Activated T-helper 17 cell treated with anti-CD3 and anti-CD28 coated beads, Interleukin-2, amount 50 U/mL, for 72 hours (primary cell): ENCODE results near the gene FANCI. TPM values are rescaled to one million over a fixed set of nuclear protein-coding genes. Genes with fewer than 3 reads are reported as not detected.

Experiments used
- ATAC-seq: fragments of 150-1000 bp; cut with Tn5 transposase; replicated peaks from 2 replicates; pipeline ENCODE4 v1.10.0; 2021; ENCODE audit warnings: mild to moderate bottlenecking, moderate library complexity
- H3K27ac Mint-ChIP-seq: one replicate; pipeline ENCODE4 v1.8.0; 2022; ENCODE audit warnings: mixed read lengths
- H3K27me3 Mint-ChIP-seq: one replicate; pipeline ENCODE4 v1.8.0; 2022; ENCODE audit warnings: mixed read lengths
- H3K36me3 Mint-ChIP-seq: one replicate; pipeline ENCODE4 v1.8.0; 2022; ENCODE audit warnings: low read depth, mild to moderate bottlenecking, mixed read lengths
- H3K4me1 Mint-ChIP-seq: one replicate; pipeline ENCODE4 v1.8.0; 2022; ENCODE audit warnings: mixed read lengths
- H3K4me3 Mint-ChIP-seq: one replicate; pipeline ENCODE4 v1.8.0; 2022; ENCODE audit warnings: mild to moderate bottlenecking, mixed read lengths
- H3K9me3 Mint-ChIP-seq: one replicate; pipeline ENCODE4 v1.8.0; 2022; ENCODE audit warnings: mixed read lengths
- total RNA-seq, 2 donors: library from RNA; stranded (reverse); gene quantifications; one replicate each; pipeline ENCODE4 v1.2.3, GENCODE V29; 2022

Gene FANCI
- total RNA-seq, 2 donors from 2014 or later: 210 to 232 TPM

- Mint-ChIP-seq H3K27me3 (peaks cover 3% of the 10 kb centered on the region), H3K27ac (no peak overlapping the region), H3K9me3 (no peaks in the 10 kb centered on the region), H3K4me3 (no peak overlapping the region), H3K36me3 (no peaks in the 10 kb centered on the region), H3K4me1 (no peaks in the 10 kb centered on the region)
- no peak for ATAC-seq
Observed at GRCh38 chr15:89341316-89342005, 97.7 kb downstream of the FANCI start.

GRCh38 chr15:89342840-89343239 lies 99.1 kb downstream of the FANCI start:
- H3K4me1 Mint-ChIP-seq: no peaks in the 10 kb centered on the region
- H3K9me3 Mint-ChIP-seq: no peaks in the 10 kb centered on the region
- no peaks in the 10 kb centered on the region for H3K36me3 Mint-ChIP-seq
- peaks cover 3% of the 10 kb centered on the region for H3K27me3 Mint-ChIP-seq
- no peak overlapping the region for H3K27ac Mint-ChIP-seq
- no peak for ATAC-seq
- no peak overlapping the region for H3K4me3 Mint-ChIP-seq

GRCh38 chr15:89345248-89345647 lies 101.5 kb downstream of the FANCI start:
- no peaks in the 10 kb centered on the region for H3K36me3 Mint-ChIP-seq
- no peaks in the 10 kb centered on the region for H3K9me3 Mint-ChIP-seq
- peaks cover 11% of the 10 kb centered on the region for H3K4me1 Mint-ChIP-seq
- no peak overlapping the region for H3K4me3 Mint-ChIP-seq
- peaks cover 3% of the 10 kb centered on the region for H3K27me3 Mint-ChIP-seq
- ATAC-seq: no peak
- no peak overlapping the region for H3K27ac Mint-ChIP-seq

- Mint-ChIP-seq H3K4me3 (no peak overlapping the region), H3K4me1 (peaks cover 11% of the 10 kb centered on the region), H3K9me3 (no peaks in the 10 kb centered on the region), H3K27me3 (peaks cover 3% of the 10 kb centered on the region), H3K27ac (no peak overlapping the region), H3K36me3 (no peaks in the 10 kb centered on the region)
- ATAC-seq: no peak
Observed at GRCh38 chr15:89346516-89347231, 102.9 kb downstream of the FANCI start.

GRCh38 chr15:89349206-89349558 lies 105.4 kb downstream of the FANCI start:
- Mint-ChIP-seq H3K27me3 (peaks cover 7% of the 10 kb centered on the region), H3K36me3 (no peaks in the 10 kb centered on the region), H3K27ac (peak overlapping the region; percentile 51), H3K9me3 (no peaks in the 10 kb centered on the region), H3K4me3 (peak overlapping the region; percentile 35), H3K4me1 (peaks cover 11% of the 10 kb centered on the region)
- ATAC-seq: peak; percentile 76

- no peak for ATAC-seq
- peaks cover 11% of the 10 kb centered on the region for H3K4me1 Mint-ChIP-seq
- H3K27ac Mint-ChIP-seq: no peak overlapping the region
- peaks cover 22% of the 10 kb centered on the region for H3K27me3 Mint-ChIP-seq
- H3K9me3 Mint-ChIP-seq: no peaks in the 10 kb centered on the region
- no peaks in the 10 kb centered on the region for H3K36me3 Mint-ChIP-seq
- H3K4me3 Mint-ChIP-seq: no peak overlapping the region
Observed at GRCh38 chr15:89352476-89352875, 108.7 kb downstream of the FANCI start.

- Mint-ChIP-seq H3K36me3 (no peaks in the 10 kb centered on the region), H3K4me1 (peaks cover 6% of the 10 kb centered on the region), H3K27ac (no peak overlapping the region), H3K27me3 (peaks cover 23% of the 10 kb centered on the region), H3K9me3 (no peaks in the 10 kb centered on the region), H3K4me3 (no peak overlapping the region)
- ATAC-seq: no peak
Observed at GRCh38 chr15:89353991-89354390, 110.2 kb downstream of the FANCI start.

- H3K27me3 Mint-ChIP-seq: peaks cover 45% of the 10 kb centered on the region
- H3K9me3 Mint-ChIP-seq: no peaks in the 10 kb centered on the region
- no peaks in the 10 kb centered on the region for H3K4me1 Mint-ChIP-seq
- H3K36me3 Mint-ChIP-seq: no peaks in the 10 kb centered on the region
- no peak overlapping the region for H3K27ac Mint-ChIP-seq
- no peak for ATAC-seq
- no peak overlapping the region for H3K4me3 Mint-ChIP-seq
Observed at GRCh38 chr15:89356634-89357298, 113.0 kb downstream of the FANCI start.

- peaks cover 47% of the 10 kb centered on the region for H3K27me3 Mint-ChIP-seq
- peak; percentile 11 for ATAC-seq
- H3K9me3 Mint-ChIP-seq: no peaks in the 10 kb centered on the region
- peak overlapping the region; percentile 63 for H3K4me3 Mint-ChIP-seq
- H3K4me1 Mint-ChIP-seq: no peaks in the 10 kb centered on the region
- H3K36me3 Mint-ChIP-seq: no peaks in the 10 kb centered on the region
- no peak overlapping the region for H3K27ac Mint-ChIP-seq
Observed at GRCh38 chr15:89358435-89358754, 114.6 kb downstream of the FANCI start.

- no peak overlapping the region for H3K27ac Mint-ChIP-seq
- no peaks in the 10 kb centered on the region for H3K9me3 Mint-ChIP-seq
- no peaks in the 10 kb centered on the region for H3K36me3 Mint-ChIP-seq
- H3K27me3 Mint-ChIP-seq: peaks cover 51% of the 10 kb centered on the region
- peak overlapping the region; percentile 63 for H3K4me3 Mint-ChIP-seq
- no peaks in the 10 kb centered on the region for H3K4me1 Mint-ChIP-seq
- ATAC-seq: peak; percentile 91
Observed at GRCh38 chr15:89358755-89359439, 115.1 kb downstream of the FANCI start.

- no peaks in the 10 kb centered on the region for H3K9me3 Mint-ChIP-seq
- H3K27ac Mint-ChIP-seq: no peak overlapping the region
- peaks cover 54% of the 10 kb centered on the region for H3K27me3 Mint-ChIP-seq
- no peaks in the 10 kb centered on the region for H3K36me3 Mint-ChIP-seq
- no peak for ATAC-seq
- peak overlapping the region; percentile 63 for H3K4me3 Mint-ChIP-seq
- H3K4me1 Mint-ChIP-seq: no peaks in the 10 kb centered on the region
Observed at GRCh38 chr15:89359471-89360293, 115.9 kb downstream of the FANCI start.

- no peak overlapping the region for H3K4me3 Mint-ChIP-seq
- no peaks in the 10 kb centered on the region for H3K36me3 Mint-ChIP-seq
- H3K27ac Mint-ChIP-seq: no peak overlapping the region
- peaks cover 55% of the 10 kb centered on the region for H3K27me3 Mint-ChIP-seq
- no peaks in the 10 kb centered on the region for H3K4me1 Mint-ChIP-seq
- no peak for ATAC-seq
- H3K9me3 Mint-ChIP-seq: no peaks in the 10 kb centered on the region
Observed at GRCh38 chr15:89360294-89360971, 116.7 kb downstream of the FANCI start.

- H3K9me3 Mint-ChIP-seq: no peaks in the 10 kb centered on the region
- no peaks in the 10 kb centered on the region for H3K36me3 Mint-ChIP-seq
- peaks cover 61% of the 10 kb centered on the region for H3K27me3 Mint-ChIP-seq
- peak; percentile 25 for ATAC-seq
- no peaks in the 10 kb centered on the region for H3K4me1 Mint-ChIP-seq
- no peak overlapping the region for H3K27ac Mint-ChIP-seq
- H3K4me3 Mint-ChIP-seq: peak overlapping the region; percentile 41
Observed at GRCh38 chr15:89361451-89362202, 117.8 kb downstream of the FANCI start.
